ENCODE data around the gene SPTB.

Gene SPTB

GRCh38 chr14:64789696-64790095 lies 90.0 kb downstream of the SPTB start:
- DNase-seq (ENCODE audit: low read depth in 2 of 2), result no peak

GRCh38 chr14:64788706-64789105 lies 91.0 kb downstream of the SPTB start:
- DNase-seq (ENCODE audit: low read depth in 2 of 2), result no peak

GRCh38 chr14:64787619-64788018 lies 92.1 kb downstream of the SPTB start:
- no peak for DNase-seq (ENCODE audit: low read depth in 2 of 2)

GRCh38 chr14:64786296-64787149 lies 93.2 kb downstream of the SPTB start:
- DNase-seq (ENCODE audit: low read depth in 2 of 2), result no peak

- no peak for DNase-seq (ENCODE audit: low read depth in 2 of 2)
Observed at GRCh38 chr14:64784006-64784405, 95.7 kb downstream of the SPTB start.

- DNase-seq (ENCODE audit: low read depth in 2 of 2), result no peak
Observed at GRCh38 chr14:64782196-64782595, 97.5 kb downstream of the SPTB start.

- DNase-seq (ENCODE audit: low read depth in 2 of 2), result no peak
Observed at GRCh38 chr14:64779472-64779871, 100.2 kb downstream of the SPTB start.

- DNase-seq (ENCODE audit: low read depth in 2 of 2), result no peak
Observed at GRCh38 chr14:64778104-64778754, 101.5 kb downstream of the SPTB start.

GRCh38 chr14:64777461-64777860 lies 102.2 kb downstream of the SPTB start:
- no peak for DNase-seq (ENCODE audit: low read depth in 2 of 2)

GRCh38 chr14:64775081-64775777 lies 104.5 kb downstream of the SPTB start:
- no peak for DNase-seq (ENCODE audit: low read depth in 2 of 2)

- no peak for DNase-seq (ENCODE audit: low read depth in 2 of 2)
Observed at GRCh38 chr14:64774272-64774671, 105.4 kb downstream of the SPTB start.

- DNase-seq (ENCODE audit: low read depth in 2 of 2), result no peak
Observed at GRCh38 chr14:64773577-64773976, 106.1 kb downstream of the SPTB start.

GRCh38 chr14:64773046-64773445 lies 106.7 kb downstream of the SPTB start:
- no peak for DNase-seq (ENCODE audit: low read depth in 2 of 2)

GRCh38 chr14:64772397-64772950 lies 107.2 kb downstream of the SPTB start:
- no peak for DNase-seq (ENCODE audit: low read depth in 2 of 2)

GRCh38 chr14:64771161-64771560 lies 108.5 kb downstream of the SPTB start:
- DNase-seq (ENCODE audit: low read depth in 2 of 2), result no peak

- no peak for DNase-seq (ENCODE audit: low read depth in 2 of 2)
Observed at GRCh38 chr14:64770751-64771150, 109.0 kb downstream of the SPTB start.

GRCh38 chr14:64769096-64770020 lies 110.3 kb downstream of the SPTB start:
- DNase-seq (ENCODE audit: low read depth in 2 of 2), result no peak

- DNase-seq (ENCODE audit: low read depth in 2 of 2), result no peak
Observed at GRCh38 chr14:64768401-64769095, 111.2 kb downstream of the SPTB start.

- DNase-seq (ENCODE audit: low read depth in 2 of 2), result no peak
Observed at GRCh38 chr14:64767215-64767964, 112.3 kb downstream of the SPTB start.
